HepG2 (cell line): ENCODE results near the gene ARL15. TPM values are rescaled to one million over a fixed set of nuclear protein-coding genes. Genes with fewer than 3 reads are reported as not detected.

Experiments used
- ATAC-seq: fragments of 200-7000 bp; cut with Tn5 transposase; 3 replicates; pipeline ENCODE4 v1.9.1; 2020; ENCODE audit warnings: mild to moderate bottlenecking, moderate library complexity
- BruUV-seq: library from RNA; stranded (reverse); fragments of 400-500 nt; replicated peaks from 2 replicates; lab custom pipeline; 2021; lab: Mats Ljungman, UMichigan
- CTCF ChIA-PET: fragments of 300-600 bp; formaldehyde crosslinking; extraction: SDS; loops from one replicate; lab custom pipeline; 2021; ENCODE audit warnings: low total read pairs, inconsistent platforms, low intra/inter-chr PET ratio; lab: Yijun Ruan, JAX
- POLR2A ChIA-PET: fragments of 350-600 bp; sonication (Branson Sonifier 250); formaldehyde crosslinking; loops from one replicate; lab custom pipeline; 2020; ENCODE audit warnings: antibody characterized with exemption, inconsistent platforms; lab: Yijun Ruan, JAX
- DNase-seq: peaks from one replicate; pipeline ENCODE4 v3.0.0-alpha.2; 2015; ENCODE audit warnings: low spot score
- FAIRE-seq: peaks from 3 replicates; lab custom pipeline; 2011; peaks lifted over from hg19 to GRCh38; lab: Jason Lieb, UNC
- H2AFZ ChIP-seq: one replicate; pipeline ENCODE4 v1.6.1; 2011; ENCODE audit warnings: low read length, inconsistent platforms
- H3K27ac ChIP-seq: fragments of 300-600 bp; 3 replicates; pipeline ENCODE4 v1.8.0; 2011; ENCODE audit warnings: mixed run types, mild to moderate bottlenecking, mixed read lengths, low read length, inconsistent platforms; ENCODE audit not compliant: insufficient read depth; ENCODE audit errors: extremely low read length
- H3K27me3 ChIP-seq, 2 experiments: fragments of 200-600 bp in 1 of 2; 2 replicates in 1 of 2; 3 replicates in 1 of 2; pipeline versions ENCODE4 v1.6.0 to v1.8.0; 2011; ENCODE audit warnings: low read length in 2 of 2, mild to moderate bottlenecking in 2 of 2, moderate library complexity in 2 of 2, inconsistent platforms in 1 of 2; ENCODE audit not compliant: insufficient read depth in 2 of 2, control insufficient read depth in 1 of 2
- H3K36me3 ChIP-seq, 2 experiments: fragments of 200-600 bp in 1 of 2; replicated peaks in 1 of 2; 2 replicates in 1 of 2; 3 replicates in 1 of 2; pipeline versions ENCODE4 v1.5.1 to v1.8.0; 2011; ENCODE audit warnings: low read length in 2 of 2, inconsistent platforms in 1 of 2; ENCODE audit not compliant: insufficient read depth in 2 of 2, control insufficient read depth in 1 of 2
- H3K4me1 ChIP-seq: 2 replicates; pipeline ENCODE4 v1.5.1; 2012; ENCODE audit warnings: low read length, inconsistent platforms; ENCODE audit not compliant: insufficient read depth
- H3K4me2 ChIP-seq: 2 replicates; pipeline ENCODE4 v1.6.0; 2011; ENCODE audit warnings: low read depth, low read length, inconsistent platforms
- H3K4me3 ChIP-seq, 3 experiments: fragments of 200-600 bp in 1 of 3; sonication (generic), shearing (Covaris generic) in 1 of 3; replicated peaks in 1 of 3; 2 replicates each; pipeline ENCODE4 v1.5.1; 2011 to 2016; ENCODE audit warnings: low read length in 3 of 3, inconsistent platforms in 2 of 3, low read depth in 2 of 3, mild to moderate bottlenecking in 2 of 3, control low read depth in 1 of 3, mixed read lengths in 1 of 3; ENCODE audit not compliant: insufficient read depth in 1 of 3
- H3K79me2 ChIP-seq: one replicate; pipeline ENCODE4 v1.6.1; 2011; ENCODE audit warnings: low read length, inconsistent platforms; ENCODE audit not compliant: insufficient read depth
- H3K9ac ChIP-seq: 2 replicates; pipeline ENCODE4 v1.6.0; 2011; ENCODE audit warnings: mild to moderate bottlenecking, low read depth, low read length, inconsistent platforms; ENCODE audit not compliant: insufficient read depth
- H3K9me3 ChIP-seq: 2 replicates; pipeline ENCODE4 v1.5.1; 2012; ENCODE audit warnings: mild to moderate bottlenecking, low read length
- H4K20me1 ChIP-seq: 2 replicates; pipeline ENCODE4 v1.6.0; 2011; ENCODE audit warnings: inconsistent platforms, mild to moderate bottlenecking, low read length, moderate library complexity; ENCODE audit not compliant: insufficient read depth
- BATF2 ChIP-seq: sonication (generic); formaldehyde crosslinking; IDR thresholded peaks from 2 replicates; pipeline ENCODE4 v1.8.0; 2022; ENCODE audit warnings: mild to moderate bottlenecking, missing genetic modification reagents, moderate library complexity
- DPF2 ChIP-seq: sonication (generic); formaldehyde crosslinking; IDR thresholded peaks from 2 replicates; pipeline ENCODE4 v1.4.0; 2020; ENCODE audit warnings: mild to moderate bottlenecking, low read depth, missing genetic modification reagents, borderline replicate concordance
- GPBP1L1 ChIP-seq: sonication (generic); formaldehyde crosslinking; IDR thresholded peaks from 2 replicates; pipeline ENCODE4 v1.5.0; 2020; ENCODE audit warnings: mild to moderate bottlenecking, missing genetic modification reagents
- GTF3A ChIP-seq: sonication (generic); formaldehyde crosslinking; conservative IDR thresholded peaks from 2 replicates; pipeline ENCODE4 v1.4.0; 2020; ENCODE audit warnings: mild to moderate bottlenecking, missing genetic modification reagents
- MYC ChIP-seq: sonication (generic); formaldehyde crosslinking; IDR thresholded peaks from 2 replicates; pipeline ENCODE4 v1.9.0; 2021; ENCODE audit warnings: missing genetic modification reagents, borderline replicate concordance
- SNAI1 ChIP-seq: sonication (generic); formaldehyde crosslinking; IDR thresholded peaks from 2 replicates; pipeline ENCODE4 v1.5.0; 2020; ENCODE audit warnings: mild to moderate bottlenecking, missing genetic modification reagents, borderline replicate concordance
- SNAPC4 ChIP-seq: sonication (generic); formaldehyde crosslinking; IDR thresholded peaks from 2 replicates; pipeline ENCODE4 v1.4.0; 2020; ENCODE audit warnings: mild to moderate bottlenecking, missing genetic modification reagents
- USF2 ChIP-seq, 2 experiments: sonication (generic) in 1 of 2; formaldehyde crosslinking in 1 of 2; IDR thresholded peaks; 2 replicates each; pipeline versions ENCODE4 v1.5.1 to v1.6.1; 2011 to 2020; ENCODE audit warnings: borderline replicate concordance in 1 of 2, low read depth in 1 of 2, low read length in 1 of 2, mild to moderate bottlenecking in 1 of 2, missing genetic modification reagents in 1 of 2, moderate library complexity in 1 of 2
- ZKSCAN5 ChIP-seq: sonication (generic); formaldehyde crosslinking; IDR thresholded peaks from 2 replicates; pipeline ENCODE4 v1.5.1; 2020; ENCODE audit warnings: mild to moderate bottlenecking, missing genetic modification reagents
- ZNF547 ChIP-seq: sonication (generic); formaldehyde crosslinking; IDR thresholded peaks from 2 replicates; pipeline ENCODE4 v1.5.1; 2020; ENCODE audit warnings: mild to moderate bottlenecking, missing genetic modification reagents
- ZNF737 ChIP-seq: sonication (generic); formaldehyde crosslinking; IDR thresholded peaks from 2 replicates; pipeline ENCODE4 v1.5.0; 2020; ENCODE audit warnings: missing genetic modification reagents, mild to moderate bottlenecking, borderline replicate concordance
- ZNF768 ChIP-seq: sonication (generic); formaldehyde crosslinking; IDR thresholded peaks from 2 replicates; pipeline ENCODE4 v1.4.0; 2020; ENCODE audit warnings: missing genetic modification reagents
- ZSCAN30 ChIP-seq: sonication (generic); formaldehyde crosslinking; IDR thresholded peaks from 2 replicates; pipeline ENCODE4 v1.5.0; 2020; ENCODE audit warnings: mild to moderate bottlenecking, missing genetic modification reagents
- WGBS: methylation state at CpG from one replicate; pipeline ENCODE4 v1.1.6; 2017; ENCODE audit warnings: low lambda C conversion rate; 5-methylcytosine and 5-hydroxymethylcytosine counted together
- in situ Hi-C: cut with HindIII; loops from 2 replicates; pipeline ENCODE4 v1.10.0; 2017; ENCODE audit warnings: low pct_unique_long_range_greater_than_20kb; ENCODE audit not compliant: extremely low pct_ligation_motif_present
- intact Hi-C: fragments of 100-400 bp; cut with micrococcal nuclease; formaldehyde crosslinking; loops from one replicate; pipeline ENCODE4 v1.10.0; 2022; ENCODE audit not compliant: unreplicated experiment
- polyA plus RNA-seq, 8 experiments: library from polyadenylated mRNA; depleted of rRNA in 3 of 8; stranded (reverse) in 7 of 8; unstranded in 1 of 8; fragments of >200 nt; fragmentation: Illumina TruSeq in 4 of 8; extraction: Trizol in 4 of 8; gene quantifications; 2 replicates each; pipeline versions ENCODE4 v1.2.1 to v1.2.3, GENCODE V29; 2011 to 2016; ENCODE audit warnings: low read depth in 4 of 8, missing spikeins in 1 of 8, mixed read lengths in 1 of 8; ENCODE audit not compliant: insufficient read depth in 1 of 8
- total RNA-seq, 5 experiments: library from RNA; depleted of rRNA; stranded (reverse); fragments of >200 nt; fragmentation: Illumina TruSeq; extraction: Trizol; gene quantifications; 2 replicates each; pipeline ENCODE4 v1.2.3, GENCODE V29; 2016; ENCODE audit warnings: low read depth in 1 of 5

The ARL15 gene
- total and polyA plus RNA-seq, 2 of the 13 experiments (the other 11 are each of a cell fraction or from before 2014, with no cell fraction given) = 2.5 to 7.7 TPM

- no peak for FAIRE-seq
- TF ChIP-seq GPBP1L1 = no peak
- TF ChIP-seq DPF2 (CRISPR knock-in tag) = no peak
- no peak for TF ChIP-seq ZSCAN30 (CRISPR knock-in tag)
- TF ChIP-seq ZNF768 (CRISPR knock-in tag) = no peak
- no peak for TF ChIP-seq USF2 (IDR thresholded peaks at IDR 0.05; ENCODE audit: low read depth, low read length)
- no peak for TF ChIP-seq USF2 (CRISPR knock-in tag; IDR thresholded peaks at IDR 0.05; ENCODE audit: borderline replicate concordance)
- no peak for TF ChIP-seq GTF3A
- no peak for TF ChIP-seq ZNF547 (CRISPR knock-in tag)
- TF ChIP-seq SNAPC4 = no peak
- TF ChIP-seq BATF2 = no peak
- TF ChIP-seq MYC (CRISPR knock-in tag) = no peak
- TF ChIP-seq SNAI1 (CRISPR knock-in tag) = no peak
- TF ChIP-seq ZKSCAN5 = no peak
- TF ChIP-seq ZNF737 (CRISPR knock-in tag) = no peak
Measured at GRCh38 chr5:54315736-54316528, 5.6 kb upstream of the ARL15 start.

More at GRCh38 chr5:54315736-54316528, 5.6 kb upstream of the ARL15 start:
- Histone ChIP-seq H3K9me3 (no peaks in the 10 kb centered on the region), H3K27ac (no peak overlapping the region), H3K4me3 (no peak overlapping the region), H3K4me1 (peaks cover 21% of the 10 kb centered on the region), H3K36me3 (no peaks in the 10 kb centered on the region), H4K20me1 (no peaks in the 10 kb centered on the region), H3K4me2 (no peak overlapping the region), H3K79me2 (no peaks in the 10 kb centered on the region), H3K27me3 (peaks cover 0 to 3% of the 10 kb centered on the region in 2 experiments; a peak in 1 of 5 replicates), H3K9ac (no peak overlapping the region), H2AFZ (no peak overlapping the region)
- ChIA-PET CTCF (no interaction called here), POLR2A (no interaction called here)
- WGBS = 43% methylated on average over 5 of the region's 5 CpGs
- in situ Hi-C loops = no loop called here
- intact Hi-C loops = loop anchor here (10.0 kb wide), 1 partner anchor 99 kb away; no protein-coding TSS in a partner anchor
- DNase-seq (no peak), ATAC-seq (peak; percentile 33; the same call in 1 of the 3 replicates)
- BruUV-seq = no TSS peak
